HG02678 (cell line): ENCODE measurements around the gene NDUFS6.
A peak's percentile ranks its signal among the peaks of the same experiment; 100 is the strongest.

Source experiments
- ATAC-seq: cut with Tn5 transposase; IDR thresholded peaks from one replicate; pipeline ENCODE4 v1.9.1; 2021; ENCODE audit warnings: mild to moderate bottlenecking, moderate library complexity; ENCODE audit not compliant: unreplicated experiment

NDUFS6 gene

DNA sequence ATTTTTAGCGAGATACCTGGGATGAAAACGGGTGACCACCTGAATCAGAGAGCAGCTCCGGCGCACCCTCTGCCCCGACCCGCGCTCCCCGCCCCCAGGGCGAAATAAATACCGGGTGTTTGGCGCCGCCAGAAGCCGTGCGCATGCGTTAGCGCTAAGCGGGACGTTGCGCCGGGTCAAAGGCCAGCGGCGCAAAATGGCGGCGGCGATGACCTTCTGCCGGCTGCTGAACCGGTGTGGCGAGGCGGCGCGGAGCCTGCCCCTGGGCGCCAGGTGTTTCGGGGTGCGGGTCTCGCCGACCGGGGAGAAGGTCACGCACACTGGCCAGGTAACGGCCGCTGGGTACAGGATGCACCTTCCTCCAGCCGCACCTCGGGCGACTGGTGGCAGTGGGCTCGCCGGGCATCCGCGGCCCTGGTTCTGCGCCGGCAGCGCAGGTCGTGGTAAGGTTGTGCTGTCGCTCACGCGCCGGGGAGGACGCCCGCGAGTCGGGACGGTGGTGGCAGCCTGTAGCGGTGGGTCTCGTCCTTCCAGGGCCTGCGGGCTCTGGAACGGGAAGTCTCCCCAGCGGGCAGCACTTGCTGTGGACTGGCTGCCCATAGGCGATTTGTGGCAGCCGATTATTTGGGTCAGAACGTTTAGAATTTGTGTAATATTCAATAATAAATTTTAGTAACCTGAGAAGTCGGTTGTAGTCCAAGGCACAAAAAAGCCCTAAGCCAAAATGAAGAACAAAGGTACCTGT lies at the start of gene NDUFS6:
NDUFS6 (plus strand) TSS at position 186 of the 745 bp plus-strand sequence; CDS start at position 197, 11 bp downstream.
- peak; percentile 55 for ATAC-seq

DNA sequence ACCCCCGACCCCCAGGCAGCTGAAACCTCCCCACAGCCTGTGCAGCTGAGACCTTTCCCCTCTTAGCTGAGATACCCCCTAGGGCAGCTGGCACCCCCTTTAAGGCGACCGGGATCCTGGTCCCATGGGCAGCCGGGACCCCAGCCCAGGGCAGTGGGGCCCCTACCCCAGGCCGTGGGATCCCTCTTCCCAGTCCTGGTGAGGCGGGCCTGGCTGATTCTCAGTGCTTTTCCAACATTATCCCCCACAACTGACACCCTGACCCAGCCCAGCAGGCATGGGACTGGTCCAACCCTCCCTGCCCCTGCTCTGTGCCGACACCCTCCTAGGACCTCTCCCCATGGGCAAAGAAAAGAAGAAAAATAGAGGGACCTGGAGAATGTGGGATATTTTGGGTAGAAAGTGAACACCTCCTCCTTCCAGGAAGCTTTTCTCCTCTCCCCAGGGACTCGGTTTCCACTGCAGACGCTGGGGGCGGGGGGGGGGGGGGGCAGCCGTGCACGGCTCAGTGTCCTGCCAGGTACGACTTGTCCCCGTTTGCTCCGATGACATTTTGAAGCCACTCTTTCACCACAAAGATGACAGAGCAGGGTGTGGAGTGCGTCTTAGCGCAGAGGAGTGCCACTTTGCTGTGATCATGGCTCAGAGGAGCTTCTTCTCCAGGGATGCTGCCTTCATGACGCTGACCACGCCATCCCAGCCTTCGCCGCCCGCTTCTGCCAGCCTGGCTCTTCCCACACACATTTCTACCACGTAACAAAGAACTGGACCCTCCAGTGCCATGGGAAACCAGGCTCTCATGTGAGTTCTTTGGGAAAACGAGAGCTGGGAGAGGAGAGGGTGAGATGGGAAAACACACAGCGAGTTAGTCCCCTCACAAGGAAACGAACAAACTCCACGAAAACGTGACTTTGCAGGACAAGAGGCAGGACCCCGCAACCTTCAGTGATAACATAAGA lies 49.1 kb upstream of the NDUFS6 start:
- no peak for ATAC-seq

DNA sequence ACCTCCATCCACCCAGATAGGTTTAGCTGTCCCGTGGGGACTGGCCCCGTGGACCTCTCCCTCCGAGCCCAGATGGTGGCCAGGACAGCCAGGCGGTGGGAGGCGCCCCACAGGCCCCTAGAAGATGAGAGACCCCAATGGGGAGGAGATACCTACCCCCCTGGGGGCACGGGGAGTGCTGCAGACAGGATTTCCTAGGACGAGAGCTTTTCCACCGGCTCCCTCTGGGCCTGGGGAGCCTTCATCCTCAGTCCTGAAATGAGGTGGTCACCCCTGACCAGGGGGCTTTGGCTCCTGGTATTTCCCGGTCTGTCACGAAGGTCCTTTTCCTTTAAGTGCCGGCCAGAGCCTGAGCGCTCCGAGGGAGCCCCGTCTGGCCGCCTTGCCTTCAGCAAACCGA lies 48.3 kb upstream of the NDUFS6 start:
- ATAC-seq, result no peak

DNA sequence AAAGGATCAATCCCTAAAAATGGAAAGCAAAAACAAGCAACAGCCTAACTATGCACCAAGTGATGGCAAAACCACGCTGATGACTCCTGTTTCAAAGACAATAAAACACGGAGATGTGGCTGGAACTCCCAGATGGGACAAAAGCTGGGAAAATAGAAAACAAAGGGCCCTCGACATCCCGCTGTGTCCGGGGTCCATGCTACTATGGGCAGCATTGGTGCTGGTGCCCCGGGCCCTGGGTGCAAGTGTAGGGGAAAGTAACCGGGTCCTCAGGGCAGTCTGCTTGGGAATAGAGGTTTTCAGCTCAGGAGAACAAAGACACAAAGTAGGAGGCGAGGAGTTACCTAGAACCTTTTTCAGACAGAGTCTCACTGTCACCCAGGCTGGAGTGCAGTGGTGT lies 47.7 kb upstream of the NDUFS6 start:
- no peak for ATAC-seq

DNA sequence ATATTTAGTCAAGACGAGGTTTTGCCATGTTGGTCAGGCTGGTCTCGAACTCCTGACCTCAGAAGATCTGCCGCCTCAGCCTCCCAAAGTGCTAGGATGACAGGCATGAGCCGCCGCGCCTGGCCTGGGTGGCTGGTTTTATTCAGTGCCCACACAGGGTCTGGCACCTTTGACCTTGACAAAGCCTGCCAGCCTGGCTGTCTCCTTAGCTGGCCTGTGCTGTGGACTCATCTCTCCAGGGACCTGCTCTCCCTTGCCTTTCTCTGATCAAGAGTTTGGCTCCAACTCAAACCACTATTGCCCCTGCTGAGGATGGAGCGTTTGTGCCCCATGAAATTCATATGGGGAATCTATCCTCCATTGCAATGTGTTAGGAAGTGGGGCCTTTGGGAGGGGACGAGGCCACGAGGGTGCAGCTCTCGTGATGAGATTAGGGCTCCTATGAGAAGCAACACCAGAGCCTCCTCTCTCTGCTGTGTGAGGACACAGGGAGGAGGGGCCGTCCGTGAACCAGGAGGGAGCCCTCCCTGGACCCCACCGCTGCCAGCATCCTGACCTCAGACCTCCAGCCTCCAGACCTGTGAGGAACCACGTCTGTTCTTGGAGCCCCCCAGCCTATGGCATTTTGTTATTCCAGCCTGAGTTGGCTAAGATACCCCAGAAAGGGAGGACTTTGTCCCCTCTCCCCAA lies 46.5 kb upstream of the NDUFS6 start:
- no peak for ATAC-seq

DNA sequence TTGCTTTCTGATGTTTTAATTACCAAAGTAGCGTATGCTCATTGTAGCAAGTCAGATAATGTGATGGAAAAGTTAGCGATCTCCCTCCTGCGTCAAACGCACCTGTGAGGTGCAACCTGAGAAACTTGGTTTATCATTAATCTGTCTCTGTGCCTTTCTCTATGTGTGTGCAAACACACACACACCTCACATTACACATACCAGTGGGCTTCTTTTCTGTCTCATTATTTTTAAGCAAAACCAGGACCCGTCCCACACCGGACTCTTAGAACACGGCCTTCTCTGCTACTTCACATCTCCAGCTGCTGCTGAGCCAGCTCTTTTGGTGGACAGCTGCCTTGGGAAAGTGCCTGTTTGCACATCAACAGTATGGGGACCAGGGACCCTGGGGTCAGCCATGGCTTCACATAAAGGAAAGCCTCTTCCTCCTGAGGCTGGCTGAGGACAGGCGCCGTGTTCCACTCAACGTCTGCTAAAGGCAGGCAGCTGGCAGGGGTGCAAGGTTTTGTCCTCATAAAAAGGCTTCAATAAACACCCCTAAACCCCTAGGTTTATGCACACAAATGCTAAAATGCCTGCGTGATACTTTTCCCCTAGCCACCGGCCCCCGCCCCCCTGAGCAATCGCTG lies 45.8 kb upstream of the NDUFS6 start:
- ATAC-seq, result no peak

DNA sequence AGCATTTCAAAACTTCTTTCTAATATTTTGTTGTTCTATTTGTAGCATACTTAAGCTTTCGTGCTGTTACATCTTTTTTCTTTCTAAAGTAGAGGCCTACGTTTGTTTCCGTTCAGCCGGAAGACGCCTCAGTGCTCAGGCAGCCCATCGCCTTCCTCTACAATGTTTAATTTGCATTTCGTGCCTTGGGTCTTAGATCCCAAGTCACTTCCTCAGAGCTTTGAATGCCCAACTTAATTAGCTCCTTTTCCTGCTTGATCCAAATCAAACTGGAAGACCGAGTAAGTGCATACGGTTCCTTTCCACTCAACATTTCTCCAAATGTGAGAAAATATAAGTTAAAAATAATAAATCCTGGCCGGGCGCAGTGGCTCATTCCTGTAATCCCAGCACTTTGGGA lies 44.7 kb upstream of the NDUFS6 start:
- ATAC-seq, result no peak

DNA sequence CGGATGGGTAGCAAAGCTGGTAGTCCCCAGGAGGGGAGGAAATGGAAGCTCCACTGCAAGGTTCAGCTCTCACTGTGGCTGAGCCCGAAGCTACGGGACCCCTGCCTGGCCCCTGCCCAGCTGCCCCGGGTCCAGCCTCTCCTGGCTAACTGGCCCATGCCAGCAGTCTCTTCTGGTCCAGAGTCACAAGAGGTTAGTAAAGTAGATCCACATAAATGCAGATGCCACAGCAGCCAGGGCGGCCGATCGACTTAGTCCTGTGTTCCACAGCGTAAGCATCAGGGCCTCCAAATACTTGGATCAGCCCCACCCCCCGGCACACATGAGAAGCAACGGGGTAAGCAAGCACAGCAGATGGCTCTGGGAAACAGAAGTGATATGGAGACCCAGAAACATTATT lies 43.7 kb upstream of the NDUFS6 start:
- no peak for ATAC-seq

DNA sequence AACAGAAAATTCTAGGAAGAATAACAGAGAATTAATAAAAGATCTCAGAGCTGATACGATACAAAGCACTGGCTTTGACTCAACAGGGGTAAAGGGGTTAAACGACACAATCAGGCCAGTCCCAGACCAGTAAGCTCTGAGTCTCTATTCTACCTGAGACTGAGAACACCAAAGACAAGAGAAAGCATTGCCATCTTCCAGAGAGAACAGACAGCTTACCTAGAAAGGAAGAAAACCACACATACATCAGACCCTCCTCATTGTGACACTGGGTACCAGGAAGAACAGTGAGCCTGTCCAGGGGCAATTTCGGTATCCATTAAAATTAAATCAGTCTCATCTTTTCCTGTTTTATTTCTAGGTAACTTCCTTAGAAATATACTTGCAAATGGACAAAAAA lies 42.6 kb upstream of the NDUFS6 start:
- ATAC-seq, result no peak

DNA sequence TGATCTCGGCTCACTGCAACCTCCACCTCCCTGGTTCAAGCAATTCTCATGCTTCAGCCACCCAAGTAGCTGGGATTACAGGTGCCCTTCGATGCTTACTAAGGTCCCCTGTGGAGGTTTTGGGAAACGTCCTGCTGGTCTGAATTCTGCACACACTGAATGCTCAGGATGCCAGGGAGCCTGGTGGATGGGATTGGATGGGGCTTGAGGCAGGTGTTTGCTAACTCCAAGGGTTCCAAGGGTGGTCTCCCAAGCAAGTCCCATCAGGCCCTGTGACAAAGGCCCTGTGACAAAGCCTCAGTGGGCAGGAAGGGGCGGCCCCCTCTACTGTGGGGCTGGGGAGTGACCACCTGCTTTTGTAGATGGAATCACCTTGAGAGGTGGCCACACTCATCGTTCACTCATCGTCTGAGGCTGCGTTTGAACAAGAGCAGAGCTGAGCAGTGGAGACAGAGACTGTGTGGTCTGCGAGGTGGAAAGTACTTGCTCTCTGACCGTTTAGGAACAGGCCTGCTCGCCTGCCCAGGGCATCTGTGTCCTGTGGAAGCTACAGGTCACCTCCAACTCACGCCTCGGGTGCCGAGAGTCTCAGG lies 41.7 kb upstream of the NDUFS6 start:
- no peak for ATAC-seq

DNA sequence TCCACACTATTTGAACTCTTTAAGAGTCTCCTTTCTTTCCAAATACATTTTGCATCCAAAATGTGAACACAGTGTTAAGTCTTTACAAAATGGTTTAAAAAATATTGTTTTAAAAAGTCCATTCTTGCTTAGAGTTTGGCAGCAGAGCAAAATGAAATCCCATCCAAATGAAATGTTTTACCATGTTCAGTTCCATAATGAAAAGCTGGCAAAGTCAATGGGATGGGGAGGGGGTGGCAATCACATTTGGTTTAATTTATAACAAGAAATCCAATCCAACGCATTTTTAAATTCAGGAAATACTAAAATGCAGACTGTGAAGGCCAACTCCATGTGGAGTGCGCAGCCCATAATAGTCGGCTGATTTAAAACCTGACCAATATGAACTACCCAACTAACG lies 41.0 kb upstream of the NDUFS6 start:
- ATAC-seq, result no peak

DNA sequence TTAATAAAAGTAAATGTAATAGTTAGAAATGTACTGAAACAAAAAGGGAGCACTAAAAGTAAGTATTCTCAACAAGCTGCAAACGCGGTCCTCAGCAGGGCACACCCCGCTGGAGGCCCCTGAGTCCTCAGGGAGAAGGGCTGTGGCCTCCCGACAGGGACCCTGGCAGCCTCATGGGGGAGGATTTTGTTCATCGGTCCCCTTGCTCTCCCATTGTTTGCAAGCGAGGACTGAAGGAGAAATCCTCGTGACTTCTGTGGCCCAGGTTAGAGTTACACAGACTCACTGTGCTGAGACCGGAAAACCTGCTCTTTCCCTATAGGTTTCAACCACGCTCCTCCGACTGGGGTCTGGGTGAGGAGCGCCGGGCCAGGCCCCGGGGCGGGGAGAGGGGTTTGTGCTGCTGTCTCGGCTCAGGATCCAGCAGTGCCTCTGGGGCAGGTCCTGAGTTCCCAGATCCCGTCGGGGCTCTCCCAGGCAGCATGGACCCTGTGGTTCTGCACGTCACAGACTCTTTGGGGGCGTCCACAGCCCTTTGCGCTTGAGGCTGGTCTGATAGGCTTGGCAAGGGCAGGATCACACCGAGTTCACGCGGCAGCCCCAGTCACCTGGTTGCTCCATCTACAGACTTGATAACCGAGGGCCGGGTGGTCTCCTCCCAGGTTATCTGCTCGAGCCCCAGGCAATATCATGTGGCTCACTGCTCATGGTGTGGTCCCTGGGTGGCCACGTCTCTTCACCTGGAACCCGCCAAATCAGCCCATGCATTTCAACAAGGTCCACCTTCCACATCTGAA lies 40.4 kb upstream of the NDUFS6 start:
- no peak for ATAC-seq

DNA sequence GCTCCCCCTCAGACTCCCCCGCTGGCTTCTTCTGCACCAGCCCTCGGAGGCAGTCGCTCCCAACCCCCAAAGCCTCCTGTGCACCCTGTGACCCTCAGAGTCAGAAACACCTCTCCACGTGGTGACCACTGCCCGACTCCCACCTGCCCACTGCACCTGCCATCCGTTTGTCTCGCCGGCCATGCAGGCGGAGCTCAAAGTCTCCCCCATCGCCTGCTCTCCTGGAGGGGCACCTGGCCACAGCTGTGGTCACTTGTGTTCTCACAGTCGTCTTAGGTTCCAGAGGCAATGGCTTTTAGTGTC lies 39.8 kb upstream of the NDUFS6 start:
- ATAC-seq, result no peak

DNA sequence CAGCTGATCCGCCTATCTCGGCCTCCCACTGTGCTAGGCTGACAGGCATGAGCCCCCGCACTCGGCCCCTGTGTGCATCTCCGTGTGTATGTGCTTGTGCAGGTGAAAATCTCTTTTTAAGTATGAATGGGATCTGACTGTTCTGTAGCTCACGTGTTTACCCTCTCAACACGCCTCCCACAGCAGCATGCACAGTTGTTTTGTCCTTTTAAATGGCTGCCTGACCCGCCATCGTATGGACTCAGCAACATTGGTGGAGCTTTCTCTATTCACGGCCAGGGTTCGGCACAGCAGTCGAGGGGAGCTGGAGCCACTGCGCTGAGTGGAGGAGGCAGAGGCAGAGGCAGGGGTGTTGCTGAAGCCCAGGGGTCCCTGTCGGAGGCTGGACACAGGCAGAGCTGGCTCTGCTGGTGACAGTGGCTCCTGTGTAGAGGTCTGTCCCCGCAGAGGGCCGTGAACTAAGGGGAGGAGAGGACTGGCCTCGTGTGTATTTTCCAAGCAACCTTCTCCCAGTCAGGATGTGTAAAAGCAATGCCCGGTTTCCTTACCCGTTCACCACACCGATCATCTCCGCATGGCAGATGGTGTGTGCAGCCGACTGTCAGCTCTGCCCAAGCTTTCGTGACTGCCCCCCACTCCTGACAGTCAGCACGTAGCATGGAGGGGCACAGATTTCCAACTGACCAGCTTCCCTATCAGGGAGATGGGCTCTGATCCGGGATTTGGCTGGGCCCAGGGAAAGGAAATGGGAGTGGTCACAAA lies 38.9 kb upstream of the NDUFS6 start:
- no peak for ATAC-seq

DNA sequence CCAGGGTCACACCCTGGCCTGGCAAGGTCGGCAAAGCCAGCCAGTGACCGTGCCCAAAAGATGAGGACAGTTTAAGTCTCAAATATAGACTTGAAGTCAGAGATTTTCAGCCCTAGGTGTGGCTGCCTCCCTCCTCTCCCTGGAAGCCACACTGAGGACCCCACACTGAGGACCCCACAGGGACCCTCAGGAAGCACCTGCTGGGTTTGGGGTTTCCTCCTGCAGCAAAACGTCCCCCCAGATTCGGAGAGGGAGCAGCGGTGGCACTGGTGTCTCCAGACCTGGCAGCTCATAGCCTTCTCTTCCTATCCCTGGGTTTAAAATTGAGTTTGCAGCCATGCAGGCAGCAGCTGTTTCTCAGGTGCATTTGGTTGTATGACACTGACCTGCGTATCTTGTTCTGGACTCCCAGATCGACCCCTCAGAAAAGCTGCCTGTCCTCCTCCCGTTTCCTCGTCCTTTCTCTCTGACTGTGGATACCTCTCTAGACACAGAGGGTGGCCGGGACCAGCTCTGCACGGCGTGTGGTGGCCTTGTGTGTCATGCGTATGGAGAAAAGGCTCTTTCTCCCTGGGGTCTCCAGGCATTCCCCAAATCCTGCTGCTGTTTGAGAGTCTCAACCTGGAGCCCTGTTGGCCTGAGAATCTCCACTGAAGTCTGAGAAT lies 38.2 kb upstream of the NDUFS6 start:
- no peak for ATAC-seq

DNA sequence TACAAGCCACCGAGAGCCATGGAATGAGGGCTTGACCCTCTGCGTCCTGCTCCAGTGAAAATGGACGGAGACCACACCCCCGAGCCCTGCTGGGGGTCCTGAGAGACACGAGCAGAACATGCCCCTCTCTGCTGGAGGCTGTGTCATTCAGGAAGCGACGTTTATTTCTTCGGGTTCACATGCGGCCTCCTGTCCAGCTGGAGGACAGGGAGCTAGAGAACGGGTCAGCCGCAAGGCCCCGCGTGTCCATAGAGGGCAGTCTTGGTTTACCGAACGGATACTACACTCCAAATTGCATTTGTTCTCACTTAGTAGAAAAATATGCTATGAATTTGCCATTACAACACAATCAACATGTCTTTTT lies 37.7 kb upstream of the NDUFS6 start:
- ATAC-seq, result no peak

DNA sequence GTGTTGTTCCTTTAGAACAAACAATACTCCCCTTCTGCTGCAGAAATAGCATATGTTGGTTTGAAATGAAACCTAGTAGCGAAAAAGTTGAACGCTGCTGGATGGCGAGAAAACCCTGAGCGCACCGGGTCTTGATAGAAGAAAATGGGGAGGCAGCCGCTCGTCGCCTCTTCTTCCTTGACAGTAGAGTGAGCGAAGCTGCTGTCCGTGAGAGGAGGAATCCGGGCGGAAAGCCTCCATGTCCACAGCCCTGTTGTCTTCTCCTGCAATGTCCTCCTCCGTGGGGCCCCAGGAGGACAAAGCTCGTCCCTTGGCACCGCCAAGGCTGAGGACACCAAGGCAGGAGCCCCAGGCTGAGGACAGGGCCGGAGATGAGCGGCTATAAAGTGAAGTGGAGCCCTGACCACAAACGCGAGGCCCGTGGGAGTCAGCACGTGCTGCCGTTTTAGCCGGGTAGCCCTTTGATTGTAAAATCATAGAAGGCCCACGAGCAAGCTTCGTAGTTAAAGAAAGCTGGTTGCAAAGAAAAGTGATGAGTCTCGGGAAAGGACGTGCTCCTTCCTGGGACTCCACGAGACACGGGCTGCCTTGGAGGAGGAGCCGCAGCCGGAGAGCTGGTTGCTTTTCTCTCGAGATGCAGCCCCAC lies 37.1 kb upstream of the NDUFS6 start:
- no peak for ATAC-seq

DNA sequence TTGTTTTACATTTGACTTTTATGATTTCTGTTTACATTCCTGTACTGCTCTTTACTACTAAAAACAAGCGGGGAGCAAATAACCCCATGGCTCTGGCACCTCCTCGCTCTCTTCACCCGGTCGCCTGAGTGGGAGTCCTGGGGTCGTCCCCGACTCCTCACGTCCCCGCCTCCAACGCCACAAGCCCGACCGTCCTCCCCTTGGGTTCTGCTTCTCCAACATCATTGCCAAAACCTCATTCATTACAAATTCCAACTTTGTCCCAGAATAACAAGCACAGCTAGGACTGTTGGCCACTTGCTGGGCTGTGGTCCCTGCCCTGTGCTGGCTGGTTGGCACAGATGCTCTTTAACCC lies 36.6 kb upstream of the NDUFS6 start:
- no peak for ATAC-seq
